Gastroesophageal sphincter (tissue), 4 donors: Measurements from ENCODE around the gene SLMAP. TPM values are rescaled to one million over a fixed set of nuclear protein-coding genes. Genes with fewer than 3 reads are reported as not detected.
"Not testable (repeated sequence)": the region's sequence is repeated elsewhere in the genome, so short reads cannot be mapped to it uniquely, and the experiment has no call there.

Experiments
- ATAC-seq: fragments of 150-250 bp; one replicate; pipeline ENCODE4 v1.9.1; 2016; ENCODE audit warnings: mild to moderate bottlenecking, moderate library complexity
- H3K27ac ChIP-seq, 4 donors: fragments of 200-600 bp; sonication (generic) in 3 of 4; 1 replicate in 3 of 4; 2 replicates in 1 of 4; pipeline ENCODE4 v1.5.1; 2016 to 2019
- H3K27me3 ChIP-seq: fragments of 200-600 bp; sonication (generic); one replicate; pipeline ENCODE4 v1.5.1; 2019
- H3K36me3 ChIP-seq, 2 donors: fragments of 200-600 bp; sonication (generic); one replicate each; pipeline ENCODE4 v1.5.1; 2019; ENCODE audit warnings: control low read depth in 1 of 2
- H3K4me1 ChIP-seq, 3 donors: fragments of 200-600 bp; sonication (generic); 1 replicate in 2 of 3; 2 replicates in 1 of 3; pipeline ENCODE4 v1.5.1; 2016 to 2019; ENCODE audit warnings: control low read depth in 2 of 3
- H3K4me3 ChIP-seq, 2 donors: fragments of 200-600 bp; sonication (generic); one replicate each; pipeline ENCODE4 v1.5.1; 2019; ENCODE audit warnings: mild to moderate bottlenecking in 1 of 2, moderate library complexity in 1 of 2
- H3K9me3 ChIP-seq, 3 donors: fragments of 200-600 bp; sonication (generic); one replicate each; pipeline ENCODE4 v1.5.1; 2017 to 2019; ENCODE audit warnings: control low read depth in 2 of 3
- EP300 ChIP-seq: sonication (generic); formaldehyde crosslinking; IDR thresholded peaks from one replicate; pipeline ENCODE4 v1.6.1; 2017; ENCODE audit warnings: antibody characterized with exemption, mild to moderate bottlenecking
- POLR2A ChIP-seq, 2 donors: fragments of 450-650 bp; IDR thresholded peaks; one replicate each; pipeline ENCODE4 v1.6.1; 2017; ENCODE audit warnings: antibody characterized with exemption in 2 of 2, mild to moderate bottlenecking in 2 of 2, moderate library complexity in 1 of 2
- POLR2AphosphoS5 ChIP-seq: sonication (generic); formaldehyde crosslinking; IDR thresholded peaks from one replicate; pipeline ENCODE4 v1.6.1; 2017; ENCODE audit warnings: antibody characterized with exemption
- WGBS, 2 donors: methylation state at CpG; one replicate each; pipeline ENCODE4 v1.1.5; 2018; ENCODE audit warnings: low coverage in 1 of 2; 5-methylcytosine and 5-hydroxymethylcytosine counted together
- total RNA-seq, 4 donors: library from RNA; depleted of rRNA; stranded (reverse); fragments of >200 nt; gene quantifications; one replicate each; pipeline ENCODE4 v1.1.0, GENCODE V29; 2016
- TF ChIP-seq, protein P1 (sequence below), 4 experiments: fragments of 200-600 bp in 2 of 4; fragments of 450-650 bp in 2 of 4; sonication (generic) in 1 of 4; IDR thresholded peaks; one replicate each; pipeline ENCODE4 v1.5.1; 2017 to 2019; ENCODE audit warnings: antibody characterized with exemption in 4 of 4, mild to moderate bottlenecking in 2 of 4, moderate library complexity in 2 of 4

Gene SLMAP
- total RNA-seq, 4 donors from 2014 or later, result 462 to 594 (median 531) TPM

DNA sequence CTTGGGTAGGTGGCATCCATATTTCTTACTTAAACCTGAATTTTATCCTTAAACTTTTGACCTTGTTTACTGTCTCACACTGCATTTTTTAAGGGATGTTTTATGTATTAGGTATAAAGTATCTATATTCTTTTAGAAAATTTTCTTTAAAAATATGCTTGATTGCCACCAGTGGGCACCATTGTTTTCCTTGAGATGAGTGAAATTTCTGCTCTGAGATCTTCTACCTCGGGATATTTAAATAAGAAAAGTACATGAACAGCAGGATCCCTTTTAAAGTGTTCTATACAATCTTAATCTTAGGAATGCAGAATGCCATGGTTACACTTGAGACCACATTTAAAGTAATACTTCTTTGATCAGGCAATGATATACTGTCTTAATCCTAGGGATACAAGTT is 108.7 kb downstream of the SLMAP start:
- Histone ChIP-seq H3K27me3 (no peaks in the 10 kb centered on the region), H3K9me3 (no peaks in the 10 kb centered on the region), H3K36me3 (peaks cover 0 to 50% of the 10 kb centered on the region in 2 donors), H3K4me3 (no peak overlapping the region), H3K4me1 (no peaks in the 10 kb centered on the region), H3K27ac (peak overlapping the region in 1 of 4 donors; percentile 7)
- no peak for TF ChIP-seq EP300
- TF ChIP-seq, protein P1, sequence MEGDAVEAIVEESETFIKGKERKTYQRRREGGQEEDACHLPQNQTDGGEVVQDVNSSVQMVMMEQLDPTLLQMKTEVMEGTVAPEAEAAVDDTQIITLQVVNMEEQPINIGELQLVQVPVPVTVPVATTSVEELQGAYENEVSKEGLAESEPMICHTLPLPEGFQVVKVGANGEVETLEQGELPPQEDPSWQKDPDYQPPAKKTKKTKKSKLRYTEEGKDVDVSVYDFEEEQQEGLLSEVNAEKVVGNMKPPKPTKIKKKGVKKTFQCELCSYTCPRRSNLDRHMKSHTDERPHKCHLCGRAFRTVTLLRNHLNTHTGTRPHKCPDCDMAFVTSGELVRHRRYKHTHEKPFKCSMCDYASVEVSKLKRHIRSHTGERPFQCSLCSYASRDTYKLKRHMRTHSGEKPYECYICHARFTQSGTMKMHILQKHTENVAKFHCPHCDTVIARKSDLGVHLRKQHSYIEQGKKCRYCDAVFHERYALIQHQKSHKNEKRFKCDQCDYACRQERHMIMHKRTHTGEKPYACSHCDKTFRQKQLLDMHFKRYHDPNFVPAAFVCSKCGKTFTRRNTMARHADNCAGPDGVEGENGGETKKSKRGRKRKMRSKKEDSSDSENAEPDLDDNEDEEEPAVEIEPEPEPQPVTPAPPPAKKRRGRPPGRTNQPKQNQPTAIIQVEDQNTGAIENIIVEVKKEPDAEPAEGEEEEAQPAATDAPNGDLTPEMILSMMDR (IDR thresholded peaks at IDR 0.05), result peak; percentile 47 to 65 (median 63)
- ATAC-seq, result no peak
- WGBS, 2 donors, result 0 to 8% methylated on average over 1 of the region's 1 CpG

DNA sequence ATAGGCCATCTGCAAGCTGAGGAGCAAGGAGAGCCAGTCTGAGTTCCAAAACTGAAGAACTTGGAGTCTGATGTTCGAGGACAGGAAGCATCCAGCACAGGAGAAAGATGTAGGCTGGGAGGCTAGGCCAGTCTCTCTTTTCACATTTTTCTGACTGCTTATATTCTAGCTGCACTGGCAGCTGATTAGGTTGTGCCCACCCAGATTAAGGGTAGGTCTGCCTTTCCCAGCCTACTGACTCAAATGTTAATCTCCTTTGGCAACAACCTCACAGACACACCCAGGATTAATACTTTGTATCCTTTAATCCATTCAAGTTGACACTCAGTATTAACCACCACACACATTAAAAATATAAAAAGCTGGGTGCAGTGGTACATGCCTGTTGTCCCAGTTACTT is 113.0 kb downstream of the SLMAP start:
- H3K27ac ChIP-seq, H3K9me3 ChIP-seq, H3K27me3 ChIP-seq, H3K4me3 ChIP-seq, H3K4me1 ChIP-seq, ATAC-seq: not testable (repeated sequence)
- 92 to 100% methylated on average over 1 of the region's 1 CpG for WGBS, 2 donors
- H3K36me3 ChIP-seq, result peaks cover 0 to 35% of the 10 kb centered on the region in 2 donors

DNA sequence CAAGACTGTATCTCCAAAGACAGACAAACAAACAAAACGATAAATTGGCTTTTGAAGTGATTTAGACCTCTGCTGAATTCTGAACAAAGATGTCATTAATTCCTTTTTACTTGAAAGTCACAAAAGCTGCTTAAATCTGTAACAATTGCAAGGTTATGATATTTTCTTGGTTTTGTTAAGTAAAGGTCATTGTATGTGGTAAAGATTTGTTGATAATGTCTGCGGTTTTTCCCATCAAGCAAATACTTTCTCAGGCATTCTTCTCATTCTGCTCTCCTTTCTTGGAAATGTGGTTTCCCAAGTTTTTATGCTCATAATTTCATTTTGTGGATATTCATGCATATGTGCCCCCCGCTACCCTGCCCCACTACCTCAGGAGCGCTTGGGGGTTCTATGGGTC is 116.5 kb downstream of the SLMAP start:
- ATAC-seq, result no peak
- H3K9me3 ChIP-seq, result no peaks in the 10 kb centered on the region
- H3K27me3 ChIP-seq, result no peaks in the 10 kb centered on the region
- no peak overlapping the region for H3K4me3 ChIP-seq
- WGBS, 2 donors, result 92 to 97% methylated on average over 2 to 4 of the region's 4 CpGs
- H3K27ac ChIP-seq, result no peak overlapping the region
- TF ChIP-seq, protein P1 (IDR thresholded peaks at IDR 0.05), result no peak
- no peak for TF ChIP-seq POLR2AphosphoS5
- TF ChIP-seq POLR2A (IDR thresholded peaks at IDR 0.05), result no peak
- TF ChIP-seq EP300, result no peak
- peaks cover 0 to 22% of the 10 kb centered on the region in 2 donors for H3K36me3 ChIP-seq
- peaks cover 0 to 14% (median 0%) of the 10 kb centered on the region in 3 donors for H3K4me1 ChIP-seq

- H3K36me3 ChIP-seq, result peaks cover 0 to 15% of the 10 kb centered on the region in 2 donors
- H3K4me1 ChIP-seq, result peaks cover 0 to 15% (median 0%) of the 10 kb centered on the region in 3 donors
- TF ChIP-seq, protein P1 (IDR thresholded peaks at IDR 0.05), result no peak
- TF ChIP-seq EP300, result no peak
- no peak for TF ChIP-seq POLR2A (IDR thresholded peaks at IDR 0.05)
- no peak for TF ChIP-seq POLR2AphosphoS5
- H3K27me3 ChIP-seq, result no peaks in the 10 kb centered on the region
- H3K27ac ChIP-seq, result peak overlapping the region in 2 of 4 donors; percentile 19 to 25
- 46 to 65% methylated on average over 3 of the region's 3 CpGs for WGBS, 2 donors
- ATAC-seq, result no peak
- H3K4me3 ChIP-seq, result no peak overlapping the region
- H3K9me3 ChIP-seq, result no peaks in the 10 kb centered on the region
Observed at GRCh38 chr3:57876632-57877031, 120.5 kb downstream of the SLMAP start.

GRCh38 chr3:57877116-57877515 is 121.0 kb downstream of the SLMAP start:
- no peaks in the 10 kb centered on the region for H3K9me3 ChIP-seq
- H3K4me1 ChIP-seq, result peaks cover 0 to 15% (median 0%) of the 10 kb centered on the region in 3 donors
- ATAC-seq, result no peak
- TF ChIP-seq POLR2AphosphoS5 (no peak), EP300 (no peak), POLR2A (IDR thresholded peaks at IDR 0.05) (no peak)
- TF ChIP-seq, protein P1 (IDR thresholded peaks at IDR 0.05), result no peak
- H3K4me3 ChIP-seq, result no peak overlapping the region
- H3K27ac ChIP-seq, result peak overlapping the region in 2 of 4 donors; percentile 19 to 25
- 24 to 61% methylated on average over 2 of the region's 2 CpGs for WGBS, 2 donors
- H3K36me3 ChIP-seq, result peaks cover 0 to 15% of the 10 kb centered on the region in 2 donors
- no peaks in the 10 kb centered on the region for H3K27me3 ChIP-seq

DNA sequence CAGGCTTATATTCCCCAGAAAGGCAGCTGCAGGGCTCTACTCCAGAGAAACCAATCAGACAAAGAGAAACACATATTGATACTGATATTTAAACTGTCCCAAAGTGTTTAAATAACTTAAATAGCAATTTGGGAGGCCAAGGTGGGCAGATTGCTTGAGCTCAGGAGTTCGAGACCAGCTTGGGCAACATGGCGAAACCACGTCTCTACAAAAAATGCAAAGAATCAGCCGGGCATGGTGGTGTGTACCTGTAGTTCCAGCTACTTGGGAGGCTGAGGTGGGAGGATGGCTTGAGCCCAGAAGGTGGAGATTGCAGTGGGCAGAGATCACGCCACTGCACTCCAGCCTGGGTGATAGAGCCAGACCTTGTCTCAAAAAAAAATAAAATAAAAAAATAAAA is 128.3 kb downstream of the SLMAP start:
- H3K27ac ChIP-seq, H3K4me3 ChIP-seq, ATAC-seq, H3K27me3 ChIP-seq, H3K9me3 ChIP-seq: not testable (repeated sequence)
- 88 to 94% methylated on average over 4 to 5 of the region's 5 CpGs for WGBS, 2 donors
- peaks cover 0 to 26% of the 10 kb centered on the region in 2 donors for H3K36me3 ChIP-seq
- peaks cover 0 to 12% (median 0%) of the 10 kb centered on the region in 3 donors for H3K4me1 ChIP-seq
